NCI-H1105 treated with DMSO at 0.1 percent for 48 hours (cell line): ENCODE measurements around the gene NUTM1.
"Not testable (repeated sequence)": the region's sequence is repeated elsewhere in the genome, so short reads cannot be mapped to it uniquely, and the experiment has no call there.

Experiments used
- DNase-seq: peaks from one replicate; lab custom pipeline; 2025; lab: John Stamatoyannopoulos, UW

Gene NUTM1

GRCh38 chr15:34337557-34338306 lies 5.4 kb upstream of the NUTM1 start, which contains the start of gene SLC12A6:
TSS of gene SLC12A6 (minus strand) at chr15:34337781. CDS start at chr15:34336680, 1,101 bp downstream.
- peak; percentile 83 for DNase-seq

GRCh38 chr15:34338347-34338746 lies 4.8 kb upstream of the NUTM1 start:
- DNase-seq: no peak

GRCh38 chr15:34339946-34340345 lies 3.2 kb upstream of the NUTM1 start:
- no peak for DNase-seq

- DNase-seq: no peak
These were observed 1.5 kb upstream of the NUTM1 start for GRCh38 chr15:34341381-34342212.

- not testable (repeated sequence) for DNase-seq
These were observed 840 bp upstream of the NUTM1 start for GRCh38 chr15:34342213-34342736.

GRCh38 chr15:34347951-34348638 lies 5.0 kb downstream of the NUTM1 start:
- no peak for DNase-seq

GRCh38 chr15:34348735-34349300 lies 5.7 kb downstream of the NUTM1 start:
- no peak for DNase-seq

- DNase-seq: no peak
These were observed 6.7 kb downstream of the NUTM1 start for GRCh38 chr15:34349769-34350168.

- DNase-seq: not testable (repeated sequence)
These were observed 9.9 kb downstream of the NUTM1 start for GRCh38 chr15:34352996-34353395.

GRCh38 chr15:34353627-34354026 lies 10.5 kb downstream of the NUTM1 start:
- DNase-seq: no peak

- DNase-seq: no peak
These were observed 11.2 kb downstream of the NUTM1 start for GRCh38 chr15:34354286-34354685.

- no peak for DNase-seq
These were observed 12.1 kb downstream of the NUTM1 start for GRCh38 chr15:34355241-34355640.

- DNase-seq: no peak
These were observed 14.5 kb downstream of the NUTM1 start for GRCh38 chr15:34357653-34358052.

GRCh38 chr15:34358367-34358766 lies 15.3 kb downstream of the NUTM1 start:
- no peak for DNase-seq

GRCh38 chr15:34358948-34359347 lies 15.8 kb downstream of the NUTM1 start:
- no peak for DNase-seq

GRCh38 chr15:34359416-34359815 lies 16.3 kb downstream of the NUTM1 start:
- DNase-seq: no peak

GRCh38 chr15:34360298-34360697 lies 17.2 kb downstream of the NUTM1 start:
- DNase-seq: no peak

GRCh38 chr15:34361278-34361677 lies 18.2 kb downstream of the NUTM1 start:
- DNase-seq: no peak

GRCh38 chr15:34362047-34362773 lies 19.1 kb downstream of the NUTM1 start:
- DNase-seq: no peak

GRCh38 chr15:34364041-34364440 lies 20.9 kb downstream of the NUTM1 start:
- no peak for DNase-seq

- no peak for DNase-seq
These were observed 22.1 kb downstream of the NUTM1 start for GRCh38 chr15:34365091-34365825.
